Liver (tissue), 3 donors: ENCODE measurements around the gene PLEKHA6.

ENCODE experiments used
- FOXA1 ChIP-seq: IDR thresholded peaks from 2 replicates; pipeline ENCODE4 v1.6.1; 2016; ENCODE audit warnings: antibody characterized with exemption
- GABPA ChIP-seq, 2 donors: IDR thresholded peaks in 1 of 2; conservative IDR thresholded peaks in 1 of 2; 2 replicates each; pipeline ENCODE4 v1.6.1; 2016; ENCODE audit warnings: antibody characterized with exemption in 2 of 2, mild to moderate bottlenecking in 1 of 2, moderate library complexity in 1 of 2
- RAD21 ChIP-seq, 2 donors: IDR thresholded peaks; 2 replicates each; pipeline ENCODE4 v1.6.1; 2016; ENCODE audit warnings: antibody characterized with exemption in 2 of 2, mild to moderate bottlenecking in 2 of 2
- RXRA ChIP-seq, 2 donors: IDR thresholded peaks; 2 replicates each; pipeline ENCODE4 v1.6.1; 2017 to 2018; ENCODE audit warnings: antibody characterized with exemption in 2 of 2, mild to moderate bottlenecking in 1 of 2
- SP1 ChIP-seq: IDR thresholded peaks from 2 replicates; pipeline ENCODE4 v1.6.1; 2018; ENCODE audit warnings: antibody characterized with exemption, mild to moderate bottlenecking
- TAF1 ChIP-seq: conservative IDR thresholded peaks from 2 replicates; pipeline ENCODE4 v1.6.1; 2016; ENCODE audit warnings: antibody characterized with exemption, mild to moderate bottlenecking
- YY1 ChIP-seq: IDR thresholded peaks from 2 replicates; pipeline ENCODE4 v1.6.1; 2016; ENCODE audit warnings: antibody characterized with exemption, mild to moderate bottlenecking
- TF ChIP-seq, protein P1 (sequence below): fragments of 150-350 bp; IDR thresholded peaks from 2 replicates; pipeline ENCODE4 v1.5.1; 2017; ENCODE audit warnings: improper control_type of control experiment, low read depth, low read length; ENCODE audit not compliant: missing input control
- TF ChIP-seq, protein P2 (sequence below): IDR thresholded peaks from 2 replicates; pipeline ENCODE4 v1.6.1; 2016; ENCODE audit warnings: antibody characterized with exemption, mild to moderate bottlenecking
- TF ChIP-seq, protein P3 (sequence below): IDR thresholded peaks from 2 replicates; pipeline ENCODE4 v1.6.1; 2016; ENCODE audit warnings: antibody characterized with exemption
- TF ChIP-seq, protein P4 (sequence below): IDR thresholded peaks from 2 replicates; pipeline ENCODE4 v1.6.1; 2016; ENCODE audit warnings: antibody characterized with exemption
- donor health status: healthy.
- donor health status: healthy.

DNA sequence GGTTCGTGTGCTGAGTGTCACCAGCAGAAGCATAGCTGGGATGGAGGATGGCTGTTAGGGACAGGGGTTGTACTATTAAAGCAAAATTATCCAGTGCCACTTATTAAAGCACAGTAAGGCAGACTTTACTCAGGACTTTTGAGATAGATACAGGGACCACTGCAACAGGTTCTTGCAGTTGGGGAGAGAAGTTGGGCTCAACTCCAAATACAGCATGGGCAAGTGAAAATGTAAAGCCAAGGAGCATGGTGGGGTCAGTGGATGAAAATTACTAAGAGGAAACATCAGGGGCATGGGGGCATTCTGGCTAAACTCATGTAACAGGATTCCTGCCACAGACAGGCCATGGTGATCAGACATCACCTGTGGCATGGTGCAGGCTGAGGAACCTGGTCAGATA is 178.6 kb downstream of the PLEKHA6 start:
- TF ChIP-seq, protein P1, sequence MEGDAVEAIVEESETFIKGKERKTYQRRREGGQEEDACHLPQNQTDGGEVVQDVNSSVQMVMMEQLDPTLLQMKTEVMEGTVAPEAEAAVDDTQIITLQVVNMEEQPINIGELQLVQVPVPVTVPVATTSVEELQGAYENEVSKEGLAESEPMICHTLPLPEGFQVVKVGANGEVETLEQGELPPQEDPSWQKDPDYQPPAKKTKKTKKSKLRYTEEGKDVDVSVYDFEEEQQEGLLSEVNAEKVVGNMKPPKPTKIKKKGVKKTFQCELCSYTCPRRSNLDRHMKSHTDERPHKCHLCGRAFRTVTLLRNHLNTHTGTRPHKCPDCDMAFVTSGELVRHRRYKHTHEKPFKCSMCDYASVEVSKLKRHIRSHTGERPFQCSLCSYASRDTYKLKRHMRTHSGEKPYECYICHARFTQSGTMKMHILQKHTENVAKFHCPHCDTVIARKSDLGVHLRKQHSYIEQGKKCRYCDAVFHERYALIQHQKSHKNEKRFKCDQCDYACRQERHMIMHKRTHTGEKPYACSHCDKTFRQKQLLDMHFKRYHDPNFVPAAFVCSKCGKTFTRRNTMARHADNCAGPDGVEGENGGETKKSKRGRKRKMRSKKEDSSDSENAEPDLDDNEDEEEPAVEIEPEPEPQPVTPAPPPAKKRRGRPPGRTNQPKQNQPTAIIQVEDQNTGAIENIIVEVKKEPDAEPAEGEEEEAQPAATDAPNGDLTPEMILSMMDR = no peak
- TF ChIP-seq RAD21 (IDR thresholded peaks at IDR 0.05) (no peak), SP1 (no peak), TAF1 (no peak), FOXA1 (no peak), YY1 (no peak), RXRA (IDR thresholded peaks at IDR 0.05) (no peak), GABPA (IDR thresholded peaks at IDR 0.05 in 1 of 2, conservative IDR thresholded peaks at IDR 0.05 in 1 of 2) (no peak)
- TF ChIP-seq, protein P2, sequence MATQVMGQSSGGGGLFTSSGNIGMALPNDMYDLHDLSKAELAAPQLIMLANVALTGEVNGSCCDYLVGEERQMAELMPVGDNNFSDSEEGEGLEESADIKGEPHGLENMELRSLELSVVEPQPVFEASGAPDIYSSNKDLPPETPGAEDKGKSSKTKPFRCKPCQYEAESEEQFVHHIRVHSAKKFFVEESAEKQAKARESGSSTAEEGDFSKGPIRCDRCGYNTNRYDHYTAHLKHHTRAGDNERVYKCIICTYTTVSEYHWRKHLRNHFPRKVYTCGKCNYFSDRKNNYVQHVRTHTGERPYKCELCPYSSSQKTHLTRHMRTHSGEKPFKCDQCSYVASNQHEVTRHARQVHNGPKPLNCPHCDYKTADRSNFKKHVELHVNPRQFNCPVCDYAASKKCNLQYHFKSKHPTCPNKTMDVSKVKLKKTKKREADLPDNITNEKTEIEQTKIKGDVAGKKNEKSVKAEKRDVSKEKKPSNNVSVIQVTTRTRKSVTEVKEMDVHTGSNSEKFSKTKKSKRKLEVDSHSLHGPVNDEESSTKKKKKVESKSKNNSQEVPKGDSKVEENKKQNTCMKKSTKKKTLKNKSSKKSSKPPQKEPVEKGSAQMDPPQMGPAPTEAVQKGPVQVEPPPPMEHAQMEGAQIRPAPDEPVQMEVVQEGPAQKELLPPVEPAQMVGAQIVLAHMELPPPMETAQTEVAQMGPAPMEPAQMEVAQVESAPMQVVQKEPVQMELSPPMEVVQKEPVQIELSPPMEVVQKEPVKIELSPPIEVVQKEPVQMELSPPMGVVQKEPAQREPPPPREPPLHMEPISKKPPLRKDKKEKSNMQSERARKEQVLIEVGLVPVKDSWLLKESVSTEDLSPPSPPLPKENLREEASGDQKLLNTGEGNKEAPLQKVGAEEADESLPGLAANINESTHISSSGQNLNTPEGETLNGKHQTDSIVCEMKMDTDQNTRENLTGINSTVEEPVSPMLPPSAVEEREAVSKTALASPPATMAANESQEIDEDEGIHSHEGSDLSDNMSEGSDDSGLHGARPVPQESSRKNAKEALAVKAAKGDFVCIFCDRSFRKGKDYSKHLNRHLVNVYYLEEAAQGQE = no peak
- TF ChIP-seq, protein P3, sequence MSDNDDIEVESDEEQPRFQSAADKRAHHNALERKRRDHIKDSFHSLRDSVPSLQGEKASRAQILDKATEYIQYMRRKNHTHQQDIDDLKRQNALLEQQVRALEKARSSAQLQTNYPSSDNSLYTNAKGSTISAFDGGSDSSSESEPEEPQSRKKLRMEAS = no peak
- TF ChIP-seq, protein P4, sequence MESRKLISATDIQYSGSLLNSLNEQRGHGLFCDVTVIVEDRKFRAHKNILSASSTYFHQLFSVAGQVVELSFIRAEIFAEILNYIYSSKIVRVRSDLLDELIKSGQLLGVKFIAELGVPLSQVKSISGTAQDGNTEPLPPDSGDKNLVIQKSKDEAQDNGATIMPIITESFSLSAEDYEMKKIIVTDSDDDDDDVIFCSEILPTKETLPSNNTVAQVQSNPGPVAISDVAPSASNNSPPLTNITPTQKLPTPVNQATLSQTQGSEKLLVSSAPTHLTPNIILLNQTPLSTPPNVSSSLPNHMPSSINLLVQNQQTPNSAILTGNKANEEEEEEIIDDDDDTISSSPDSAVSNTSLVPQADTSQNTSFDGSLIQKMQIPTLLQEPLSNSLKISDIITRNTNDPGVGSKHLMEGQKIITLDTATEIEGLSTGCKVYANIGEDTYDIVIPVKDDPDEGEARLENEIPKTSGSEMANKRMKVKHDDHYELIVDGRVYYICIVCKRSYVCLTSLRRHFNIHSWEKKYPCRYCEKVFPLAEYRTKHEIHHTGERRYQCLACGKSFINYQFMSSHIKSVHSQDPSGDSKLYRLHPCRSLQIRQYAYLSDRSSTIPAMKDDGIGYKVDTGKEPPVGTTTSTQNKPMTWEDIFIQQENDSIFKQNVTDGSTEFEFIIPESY = no peak
